HG02623 (cell line): ENCODE measurements around the gene SAMD5.

Experiments used
- ATAC-seq: cut with Tn5 transposase; IDR thresholded peaks from one replicate; pipeline ENCODE4 v1.9.1; 2021; ENCODE audit warnings: moderate library complexity; ENCODE audit not compliant: unreplicated experiment

The SAMD5 gene

DNA sequence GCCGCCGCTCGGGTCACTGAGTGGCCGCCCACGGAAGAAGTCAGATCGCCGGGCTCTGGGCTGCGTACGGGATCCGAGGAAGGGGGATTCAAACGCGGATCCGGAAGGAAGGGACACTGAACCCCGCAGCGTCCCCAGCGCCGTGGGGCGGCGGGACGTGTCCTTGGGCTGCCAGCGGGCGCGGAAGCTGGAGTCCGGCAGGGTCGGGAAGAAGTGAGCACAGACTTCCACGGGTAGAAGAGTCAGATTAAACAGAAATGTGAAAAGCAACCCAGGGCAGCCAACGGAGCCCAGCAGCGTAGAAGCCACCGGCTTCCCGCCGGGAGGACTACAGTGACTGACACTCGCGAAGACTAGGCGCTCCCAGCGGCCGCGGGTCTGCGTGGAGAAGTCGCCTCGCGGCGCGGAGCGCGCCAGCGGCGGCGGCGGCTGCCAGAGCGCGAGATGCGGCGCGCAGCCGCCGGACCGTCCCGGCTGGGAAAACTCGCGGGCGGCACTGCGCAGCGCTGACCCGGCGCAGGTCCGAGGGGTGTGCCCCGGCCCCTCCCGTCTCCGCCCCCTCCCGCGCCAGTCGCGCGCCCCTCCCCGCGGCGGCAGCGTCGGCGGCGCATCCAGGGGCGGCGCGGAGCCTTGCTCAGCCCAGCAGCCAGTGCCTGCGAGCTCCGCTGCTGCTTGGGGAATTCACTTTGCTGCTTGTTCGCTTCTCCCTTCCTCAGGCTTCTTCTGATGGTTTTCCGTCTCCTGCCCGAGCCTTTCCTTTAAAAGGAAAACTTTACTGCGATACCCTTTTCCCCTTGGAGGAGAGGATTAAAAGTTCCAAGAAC, at the start of gene SAMD5:
Gene SAMD5 (plus strand): TSS at position 649 of the 824 bp plus-strand sequence. CDS start 239 bp downstream, outside the sequence.
- ATAC-seq = peak; percentile 50

DNA sequence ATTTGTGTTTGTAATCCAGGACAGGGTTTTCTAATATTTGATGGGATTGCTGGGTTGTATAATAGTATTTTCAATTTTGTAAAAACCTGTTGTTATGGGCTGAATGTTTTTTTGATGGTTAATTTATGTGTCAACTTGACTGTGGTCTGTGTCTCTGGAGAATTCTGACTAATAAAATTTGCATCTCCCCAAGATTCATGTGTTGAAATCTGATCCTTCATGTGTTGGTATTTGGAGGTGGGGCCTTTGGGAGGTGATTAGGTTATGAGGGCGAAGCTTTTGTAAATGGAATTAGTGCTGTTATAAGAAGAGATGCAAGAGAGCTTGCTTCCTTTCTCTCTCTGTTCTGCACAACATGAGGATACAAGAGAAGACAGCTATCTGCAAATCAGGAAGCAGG, 48.7 kb upstream of the SAMD5 start:
- ATAC-seq = no peak

DNA sequence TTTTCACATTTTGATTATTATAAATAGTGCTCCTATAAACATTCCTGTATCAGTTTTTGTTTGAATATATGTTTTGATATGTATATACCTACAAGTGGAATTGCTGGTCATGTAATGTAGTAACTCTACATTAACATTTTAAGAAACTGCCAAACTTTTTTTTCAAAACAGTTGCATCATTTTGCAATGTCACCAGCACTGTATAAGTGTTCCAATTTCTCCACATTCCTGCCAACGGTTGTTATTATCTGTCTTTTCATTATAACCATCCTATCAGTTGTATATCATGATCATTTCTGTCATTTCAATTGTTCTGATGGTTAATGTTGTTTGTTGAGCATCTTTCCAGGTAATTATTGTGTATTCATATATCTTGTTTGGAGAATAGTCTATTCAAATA, 44.8 kb upstream of the SAMD5 start:
- no peak for ATAC-seq

DNA sequence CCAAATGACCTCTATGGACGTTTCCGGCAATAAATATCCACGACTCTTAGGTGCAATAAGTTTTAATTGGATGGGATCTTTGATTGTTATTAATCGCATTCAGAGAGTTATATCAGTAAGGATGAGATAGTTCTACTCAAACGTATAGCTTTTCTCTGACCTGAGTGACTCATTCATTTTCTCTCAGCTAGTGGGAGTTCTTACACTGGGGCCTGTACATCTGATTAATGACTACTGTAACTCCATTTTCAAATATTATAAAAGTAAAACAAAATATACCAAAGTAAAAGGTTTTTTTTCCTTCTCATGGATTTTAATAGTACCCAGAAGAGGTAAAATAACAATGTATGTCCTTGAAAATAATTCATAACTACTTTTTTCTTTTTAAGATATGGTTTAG, 41.1 kb upstream of the SAMD5 start:
- ATAC-seq = no peak

DNA sequence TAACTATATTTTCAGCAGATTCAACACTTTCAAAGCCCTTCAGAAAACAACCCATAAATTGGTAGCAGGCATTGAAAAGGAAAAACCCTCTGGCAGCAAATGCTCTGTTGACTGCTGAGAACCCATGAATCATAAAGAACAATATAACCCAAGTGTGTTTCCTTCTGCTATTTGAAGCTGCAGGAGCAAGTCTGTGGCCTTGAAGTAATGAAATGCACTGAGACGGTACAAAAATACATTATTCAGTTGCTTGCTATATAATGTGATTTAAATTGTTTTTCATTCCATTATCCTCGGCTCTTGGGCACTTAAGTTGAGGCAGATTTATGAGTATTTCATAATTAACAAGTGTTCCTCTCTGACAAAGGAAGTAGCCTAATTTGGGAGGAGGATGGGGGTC, 40.6 kb upstream of the SAMD5 start:
- ATAC-seq = no peak

DNA sequence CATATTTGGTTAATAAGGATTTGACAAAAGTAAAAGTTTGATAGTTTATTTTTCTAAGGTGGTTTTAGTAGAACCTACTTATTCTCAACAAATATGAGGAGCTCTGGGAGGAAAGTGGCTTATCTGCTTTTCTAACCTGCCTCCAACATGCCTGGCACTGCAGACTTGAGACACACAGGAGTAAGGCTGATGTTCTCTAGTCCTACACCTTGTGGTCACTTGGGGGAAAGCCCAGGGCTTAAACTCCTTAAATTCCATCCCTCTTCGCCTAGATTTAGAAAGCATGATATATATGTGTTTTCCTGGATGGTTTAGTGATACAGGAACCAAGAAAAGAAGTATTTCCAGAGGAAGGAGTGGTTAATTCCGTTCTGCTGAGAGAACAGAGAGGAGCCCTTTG, 39.9 kb upstream of the SAMD5 start:
- no peak for ATAC-seq

DNA sequence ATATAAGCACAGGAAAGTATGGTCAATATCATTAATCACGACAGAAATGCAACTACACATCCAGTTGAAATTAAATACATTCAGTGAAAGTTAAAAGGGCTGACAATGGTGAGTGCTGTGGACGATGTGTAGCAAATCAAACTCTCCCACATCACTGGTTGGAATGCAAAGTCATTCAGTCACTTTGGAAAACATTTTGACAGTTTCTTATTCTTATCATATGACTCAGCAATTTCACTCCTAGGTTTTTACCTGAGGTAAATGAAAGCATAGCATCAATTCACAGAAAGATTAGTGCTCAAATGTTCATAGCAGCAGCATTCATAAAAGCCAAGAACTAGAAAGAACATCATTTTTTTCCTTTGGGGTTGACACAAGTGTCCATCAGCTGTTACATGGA, 28.6 kb upstream of the SAMD5 start:
- no peak for ATAC-seq

DNA sequence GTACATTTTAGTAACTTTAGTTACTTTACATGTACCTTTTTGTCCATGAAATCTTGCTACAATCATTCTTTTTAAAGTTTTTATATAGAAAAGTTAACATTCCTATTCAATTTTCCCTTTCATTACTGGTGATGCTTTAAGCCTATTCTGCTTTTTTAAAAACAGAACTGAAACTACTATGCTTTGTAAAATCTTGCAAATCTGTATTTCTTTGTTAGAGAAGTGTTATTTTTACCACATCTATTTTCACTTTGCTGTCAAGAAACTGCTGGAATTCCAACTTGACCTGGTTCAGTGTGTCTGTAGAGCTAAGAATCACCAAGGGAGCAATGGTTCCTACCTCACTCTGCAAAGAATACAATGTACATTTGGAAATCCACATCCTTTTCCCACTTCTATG, 21.8 kb upstream of the SAMD5 start:
- peak; percentile 80 for ATAC-seq

DNA sequence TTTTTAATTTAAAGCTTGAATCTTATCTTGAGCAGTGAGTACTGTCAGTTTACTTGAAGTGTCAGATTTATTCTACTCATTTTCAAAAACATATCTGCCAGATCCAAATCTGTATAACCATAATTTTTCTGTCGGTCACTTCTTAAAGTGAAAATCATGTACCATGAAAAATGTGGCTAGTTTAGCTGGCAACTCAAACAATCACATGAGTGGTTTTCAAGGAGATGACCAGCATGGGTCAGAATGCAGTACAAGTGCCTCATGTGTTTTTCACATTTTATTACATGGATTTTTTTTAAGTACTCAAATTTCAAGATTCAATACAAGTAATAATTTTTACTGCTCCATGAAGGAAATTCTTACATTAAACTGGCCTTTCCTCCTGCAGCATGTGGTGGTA, 11.0 kb upstream of the SAMD5 start:
- no peak for ATAC-seq

DNA sequence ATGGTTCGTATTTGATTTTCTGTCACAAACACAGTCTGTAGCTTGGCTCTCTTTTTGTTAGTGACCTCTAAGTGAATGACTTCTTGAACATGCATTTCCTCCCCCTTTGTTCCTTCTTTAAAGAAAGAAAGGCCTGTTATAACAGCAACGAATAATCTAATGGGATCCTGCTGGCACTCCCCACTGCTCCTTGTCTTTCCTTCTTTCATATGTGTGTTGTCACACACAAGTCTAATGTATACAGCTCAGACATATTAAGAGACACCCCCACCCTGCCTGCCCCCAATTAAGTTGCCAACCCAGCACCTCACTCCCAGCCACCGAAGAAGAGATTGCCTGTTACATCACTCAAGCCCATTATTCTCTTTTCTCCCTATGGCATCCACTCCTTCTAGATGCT, 4.9 kb upstream of the SAMD5 start:
- no peak for ATAC-seq

DNA sequence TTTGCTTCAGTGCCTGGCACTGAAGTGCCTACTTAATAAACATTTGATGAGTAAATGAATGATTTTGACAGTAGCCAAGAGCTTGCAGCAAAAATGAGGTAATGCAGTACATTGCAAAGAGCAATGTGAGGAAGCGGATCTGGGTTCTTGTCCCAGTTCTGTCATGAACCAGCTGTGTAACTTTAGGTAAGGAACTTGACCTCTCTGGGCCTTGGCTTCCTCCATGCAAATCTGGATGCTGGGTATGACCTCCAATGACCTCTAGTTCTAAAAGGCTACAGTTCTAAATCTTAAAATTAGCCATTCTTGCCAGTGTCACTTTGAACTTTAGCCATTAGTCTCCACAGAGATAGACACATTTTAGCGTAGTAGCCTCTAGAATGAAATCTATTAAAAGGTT, 3.6 kb upstream of the SAMD5 start:
- no peak for ATAC-seq

DNA sequence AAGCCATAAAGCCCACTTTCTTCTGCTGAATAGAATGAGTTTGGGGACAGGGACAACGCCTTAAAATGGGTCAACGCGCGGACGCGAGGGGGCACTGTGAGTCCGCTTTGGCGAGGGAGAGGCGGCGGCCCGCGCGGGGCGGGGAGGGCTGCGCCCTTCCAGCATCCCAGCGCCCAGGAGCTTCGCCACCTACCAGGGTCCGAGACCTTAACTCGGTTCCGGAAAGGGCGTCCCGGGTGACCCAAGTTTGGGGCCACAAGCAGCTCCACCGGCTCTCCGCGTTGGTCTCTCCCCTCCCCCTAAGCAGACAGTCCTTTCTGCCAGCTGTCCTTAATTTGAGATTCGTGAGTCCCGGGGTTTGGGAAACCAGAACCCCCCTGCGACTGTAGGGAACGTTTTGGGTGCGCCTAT, 1.8 kb upstream of the SAMD5 start:
- peak; percentile 32 for ATAC-seq

DNA sequence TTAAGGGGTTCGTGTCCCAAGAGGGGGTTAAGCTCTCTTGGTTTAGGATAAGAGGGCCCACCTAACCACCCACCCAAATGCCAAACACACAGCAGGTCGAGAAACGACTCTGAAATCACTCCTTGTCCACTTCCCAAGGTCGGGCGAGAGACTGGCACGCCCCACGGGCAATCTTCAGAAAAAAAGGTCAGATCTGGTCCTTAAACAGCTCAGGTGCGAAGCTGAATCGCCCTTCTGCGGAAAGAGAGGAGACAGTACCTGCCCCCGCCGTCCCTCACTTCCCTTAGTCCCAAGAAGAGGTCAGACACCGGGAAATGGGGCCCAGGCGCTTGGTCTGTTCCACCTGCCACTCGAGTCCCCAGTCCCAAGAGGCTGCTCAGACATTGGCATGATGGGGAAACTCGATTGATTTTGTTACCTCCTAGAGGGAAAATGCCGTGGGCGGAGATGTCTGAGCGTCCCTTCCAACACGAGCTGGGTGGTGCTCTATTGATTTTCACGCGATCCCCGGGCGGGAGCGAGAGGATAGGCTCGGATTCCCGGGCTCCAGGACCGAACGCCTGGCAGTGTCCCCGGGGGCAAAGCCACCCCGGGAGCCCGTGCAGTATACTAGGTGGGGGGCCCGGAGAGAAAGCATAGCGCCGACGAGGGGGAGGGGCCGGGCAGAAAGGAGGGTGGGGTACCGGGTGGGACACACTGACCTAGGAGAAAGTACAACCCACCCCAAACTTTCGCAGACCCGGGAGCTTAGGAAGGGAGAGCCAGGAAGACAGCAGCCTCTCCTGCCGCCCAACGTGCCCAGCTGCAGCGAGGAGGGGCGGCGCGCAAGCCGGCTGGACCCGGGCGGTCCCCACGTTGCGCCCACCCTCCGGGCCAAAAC, 1.1 kb upstream of the SAMD5 start:
- ATAC-seq = no peak

DNA sequence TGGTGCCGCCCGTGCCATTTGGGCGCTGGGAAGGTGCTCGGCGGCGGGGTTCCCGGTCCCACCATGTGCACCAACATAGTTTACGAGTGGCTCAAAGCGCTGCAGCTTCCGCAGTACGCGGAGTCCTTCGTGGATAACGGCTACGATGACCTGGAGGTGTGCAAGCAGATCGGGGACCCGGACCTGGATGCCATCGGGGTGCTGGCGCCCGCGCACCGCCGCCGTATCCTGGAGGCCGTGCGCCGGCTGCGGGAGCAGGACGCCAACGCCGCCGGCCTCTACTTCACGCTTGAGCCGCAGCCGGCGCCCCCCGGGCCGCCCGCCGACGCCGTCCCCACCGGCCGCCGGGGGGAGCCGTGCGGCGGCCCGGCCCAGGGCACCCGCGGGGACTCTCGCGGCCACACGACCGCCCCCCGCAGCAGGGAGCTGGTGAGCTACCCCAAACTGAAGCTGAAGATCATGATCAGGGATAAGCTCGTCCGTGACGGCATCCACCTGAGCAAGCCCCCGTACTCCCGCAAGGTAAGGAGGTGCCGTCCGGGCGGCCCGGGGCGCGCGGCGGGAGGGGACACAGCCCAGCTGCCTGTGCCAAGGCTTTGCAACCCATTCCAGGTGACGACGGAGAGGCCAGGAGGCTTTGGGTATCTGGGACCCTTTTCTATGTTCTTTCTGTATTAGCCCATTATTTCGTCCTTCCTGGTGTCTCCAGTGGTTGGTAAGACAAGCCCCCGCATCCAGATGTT, 547 bp downstream of the SAMD5 start:
- no peak for ATAC-seq

DNA sequence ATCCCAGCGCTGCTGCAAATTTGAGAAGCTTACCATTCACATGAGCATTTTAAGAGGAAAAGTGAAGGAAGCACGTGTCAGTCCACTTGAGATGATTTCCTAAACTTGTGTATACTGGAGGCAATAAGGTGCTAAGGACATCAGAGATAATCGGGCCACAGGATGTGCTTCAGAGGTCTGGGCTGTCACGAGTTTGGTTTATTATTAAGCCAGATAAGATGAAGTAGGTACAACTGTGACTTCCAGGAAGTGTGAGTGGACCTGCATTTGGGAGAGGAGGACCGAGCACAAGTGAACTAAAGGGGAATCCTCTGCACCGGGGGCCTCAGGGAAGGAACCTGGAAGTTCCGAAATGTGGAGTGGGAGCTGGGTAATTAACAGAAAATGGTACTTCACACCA, 1.4 kb downstream of the SAMD5 start:
- peak; percentile 40 for ATAC-seq

DNA sequence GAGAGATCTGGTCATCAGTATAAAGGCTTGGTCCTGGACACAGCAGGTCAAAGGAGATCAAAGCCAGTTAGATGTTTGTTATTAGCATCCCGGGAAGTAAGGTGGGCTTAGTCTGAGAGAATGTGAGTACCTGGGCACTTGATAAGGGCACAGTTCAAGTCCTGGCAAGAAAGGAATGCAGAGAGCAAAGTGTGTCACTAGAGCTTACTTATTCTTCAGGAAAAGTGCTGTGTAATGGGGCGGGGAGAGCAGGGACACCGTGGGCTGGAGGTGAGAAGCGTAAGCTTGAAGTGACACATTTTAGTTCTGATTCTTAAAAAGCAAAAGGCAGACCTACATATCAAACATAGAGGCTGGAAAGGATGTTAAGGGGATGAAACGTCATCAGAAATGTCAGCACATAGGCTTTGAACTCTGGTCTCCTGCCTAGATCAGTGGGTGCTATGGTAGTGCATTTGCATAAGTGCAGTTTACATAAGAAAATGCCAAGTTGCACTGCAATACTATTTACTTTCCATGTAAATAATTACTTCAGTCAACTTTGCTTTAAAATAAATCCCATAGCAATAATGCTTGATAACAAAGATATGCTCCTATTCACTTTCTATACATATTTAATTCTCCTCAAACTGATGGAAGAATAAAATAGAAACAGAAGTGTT, 2.6 kb downstream of the SAMD5 start:
- ATAC-seq = no peak

DNA sequence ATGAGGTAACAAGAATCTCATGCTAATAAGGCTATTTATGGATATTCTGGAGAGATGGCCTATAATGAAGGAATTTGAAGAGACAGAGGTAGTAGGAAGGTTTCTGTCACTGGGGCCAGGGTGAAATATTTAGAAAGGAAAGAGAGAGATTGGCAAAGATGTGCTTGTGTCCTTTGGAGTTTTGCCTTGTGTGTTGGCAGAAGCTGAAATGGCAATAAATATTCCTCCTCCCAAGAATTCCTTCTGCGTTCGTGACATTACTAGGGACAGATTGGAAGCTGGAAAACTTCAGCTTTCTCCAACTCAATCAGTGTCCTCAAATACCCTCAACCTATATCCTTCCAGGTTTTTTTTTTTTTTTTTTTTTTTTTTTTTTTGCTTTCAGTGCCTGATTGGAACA, 6.3 kb downstream of the SAMD5 start:
- ATAC-seq = no peak

DNA sequence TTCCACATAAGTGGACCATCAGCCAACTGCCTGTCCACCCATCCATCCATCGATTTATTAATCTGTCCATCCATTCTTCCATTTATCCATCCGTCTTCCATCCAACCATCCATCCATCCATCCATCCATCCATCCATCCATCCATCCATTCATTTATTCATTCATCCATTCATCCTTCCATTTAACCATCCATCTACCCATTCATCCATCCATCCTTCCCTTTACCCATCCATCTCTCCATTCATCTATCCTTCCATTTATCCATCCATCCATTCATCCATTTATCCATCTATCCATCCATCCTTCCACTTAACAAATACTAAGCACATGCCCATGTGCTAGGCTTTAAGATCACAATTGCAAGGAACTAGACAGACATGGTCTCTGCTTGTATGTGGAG, 6.8 kb downstream of the SAMD5 start:
- ATAC-seq = no peak

DNA sequence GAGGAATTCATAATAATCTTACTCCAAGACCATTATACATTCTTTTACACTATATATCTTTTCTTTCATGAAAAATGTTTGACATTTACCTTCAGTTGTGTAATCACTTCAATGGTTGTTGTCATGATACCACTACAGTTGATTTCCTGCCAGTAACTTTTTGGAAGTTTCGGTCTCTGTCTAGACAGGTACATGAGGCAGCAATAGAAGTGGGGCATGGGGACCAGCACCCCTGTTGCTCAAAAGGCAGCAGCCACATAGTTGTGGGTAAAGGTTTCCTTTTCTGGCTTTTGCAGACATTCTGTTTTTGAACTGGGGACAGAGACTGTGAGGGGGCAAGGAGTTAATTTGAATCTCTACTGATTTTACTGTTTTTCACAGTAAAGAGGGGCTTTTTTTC, 14.1 kb downstream of the SAMD5 start:
- ATAC-seq = no peak

DNA sequence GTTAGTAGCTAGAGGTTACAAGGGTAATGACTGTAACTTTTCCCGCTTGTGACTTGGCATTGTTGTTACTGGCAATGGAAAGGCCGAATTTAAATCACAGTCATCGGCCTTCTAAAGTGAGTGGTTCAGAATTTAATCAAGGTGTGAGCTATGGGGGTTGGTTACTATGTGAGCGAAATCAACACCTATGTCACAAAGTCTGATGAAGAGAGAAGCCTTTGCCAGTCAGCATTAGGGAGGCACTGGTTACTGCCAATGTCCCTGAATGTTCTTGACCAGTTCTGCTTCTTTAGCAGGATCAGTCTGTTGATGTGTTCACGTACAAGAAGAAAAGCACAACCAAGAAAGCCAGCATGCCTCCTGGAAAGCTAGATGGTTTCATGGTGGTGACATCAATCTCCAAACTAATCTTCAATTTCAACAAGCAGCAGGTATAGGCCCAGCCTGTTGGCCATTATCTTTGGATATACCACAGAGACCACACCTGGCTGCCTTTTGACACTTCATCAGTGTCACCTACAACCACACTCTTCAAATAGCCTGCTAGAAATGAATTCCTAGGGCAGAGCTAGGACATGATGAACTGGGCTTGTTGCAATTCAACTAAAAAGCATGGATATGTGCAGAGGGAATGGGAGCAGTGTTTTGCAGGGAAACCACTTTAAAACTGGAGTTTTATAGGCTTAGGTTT, 17.2 kb downstream of the SAMD5 start:
- ATAC-seq = no peak
